Tibial nerve (tissue), 4 donors: ENCODE measurements around the gene NCK2.

ENCODE experiments used
- EP300 ChIP-seq, 2 donors: sonication (generic); formaldehyde crosslinking; IDR thresholded peaks; one replicate each; pipeline ENCODE4 v1.6.1; 2017; ENCODE audit warnings: antibody characterized with exemption in 2 of 2, mild to moderate bottlenecking in 1 of 2
- POLR2A ChIP-seq, 2 donors: fragments of 450-650 bp; IDR thresholded peaks; one replicate each; pipeline ENCODE4 v1.6.1; 2017; ENCODE audit warnings: antibody characterized with exemption in 2 of 2, mild to moderate bottlenecking in 2 of 2, moderate library complexity in 2 of 2
- TF ChIP-seq, protein P1 (sequence below), 5 experiments: fragments of 200-600 bp in 3 of 5; fragments of 450-650 bp in 2 of 5; sonication (generic) in 3 of 5; IDR thresholded peaks; one replicate each; pipeline ENCODE4 v1.5.1; 2016 to 2019; ENCODE audit warnings: antibody characterized with exemption in 5 of 5, mild to moderate bottlenecking in 3 of 5, moderate library complexity in 2 of 5

DNA sequence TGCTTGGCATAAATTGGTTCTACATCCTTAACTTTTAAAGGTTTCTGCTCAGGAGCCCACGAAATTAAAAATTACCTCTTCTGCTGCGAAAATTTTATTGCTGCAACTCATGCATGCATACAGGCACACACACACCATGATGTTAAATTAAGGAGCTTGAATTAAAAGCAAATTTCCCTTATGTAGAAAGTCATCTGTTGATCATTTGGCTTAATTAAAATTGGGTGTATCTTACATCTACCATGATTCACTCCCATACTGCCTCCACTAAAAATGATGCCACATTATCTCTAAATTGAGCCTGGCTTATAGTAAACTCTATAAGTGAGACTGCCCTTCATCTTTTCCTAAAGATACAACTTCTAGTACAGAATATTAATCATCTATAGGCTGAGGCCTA lies 145.4 kb downstream of the NCK2 start:
- TF ChIP-seq, protein P1, sequence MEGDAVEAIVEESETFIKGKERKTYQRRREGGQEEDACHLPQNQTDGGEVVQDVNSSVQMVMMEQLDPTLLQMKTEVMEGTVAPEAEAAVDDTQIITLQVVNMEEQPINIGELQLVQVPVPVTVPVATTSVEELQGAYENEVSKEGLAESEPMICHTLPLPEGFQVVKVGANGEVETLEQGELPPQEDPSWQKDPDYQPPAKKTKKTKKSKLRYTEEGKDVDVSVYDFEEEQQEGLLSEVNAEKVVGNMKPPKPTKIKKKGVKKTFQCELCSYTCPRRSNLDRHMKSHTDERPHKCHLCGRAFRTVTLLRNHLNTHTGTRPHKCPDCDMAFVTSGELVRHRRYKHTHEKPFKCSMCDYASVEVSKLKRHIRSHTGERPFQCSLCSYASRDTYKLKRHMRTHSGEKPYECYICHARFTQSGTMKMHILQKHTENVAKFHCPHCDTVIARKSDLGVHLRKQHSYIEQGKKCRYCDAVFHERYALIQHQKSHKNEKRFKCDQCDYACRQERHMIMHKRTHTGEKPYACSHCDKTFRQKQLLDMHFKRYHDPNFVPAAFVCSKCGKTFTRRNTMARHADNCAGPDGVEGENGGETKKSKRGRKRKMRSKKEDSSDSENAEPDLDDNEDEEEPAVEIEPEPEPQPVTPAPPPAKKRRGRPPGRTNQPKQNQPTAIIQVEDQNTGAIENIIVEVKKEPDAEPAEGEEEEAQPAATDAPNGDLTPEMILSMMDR (IDR thresholded peaks at IDR 0.05) = no peak
- TF ChIP-seq POLR2A (IDR thresholded peaks at IDR 0.05) (no peak), EP300 (IDR thresholded peaks at IDR 0.05) (no peak)
